ACHN (cell line): Measurements from ENCODE around the gene LCE2A.
"Not testable (repeated sequence)": the region's sequence is repeated elsewhere in the genome, so short reads cannot be mapped to it uniquely, and the experiment has no call there.

Experiments used
- DNase-seq: peaks from one replicate; pipeline ENCODE4 v3.0.0-alpha.2; 2015
- in situ Hi-C: cut with HindIII; loops from 2 replicates; pipeline ENCODE4 v1.10.0; 2017; ENCODE audit warnings: low sequenced_read_pairs, low pct_ligation_motif_present, low pct_unique_long_range_greater_than_20kb

Gene LCE2A, protein sequence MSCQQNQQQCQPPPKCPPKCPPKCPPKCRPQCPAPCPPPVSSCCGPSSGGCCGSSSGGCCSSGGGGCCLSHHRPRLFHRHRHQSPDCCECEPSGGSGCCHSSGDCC

DNA sequence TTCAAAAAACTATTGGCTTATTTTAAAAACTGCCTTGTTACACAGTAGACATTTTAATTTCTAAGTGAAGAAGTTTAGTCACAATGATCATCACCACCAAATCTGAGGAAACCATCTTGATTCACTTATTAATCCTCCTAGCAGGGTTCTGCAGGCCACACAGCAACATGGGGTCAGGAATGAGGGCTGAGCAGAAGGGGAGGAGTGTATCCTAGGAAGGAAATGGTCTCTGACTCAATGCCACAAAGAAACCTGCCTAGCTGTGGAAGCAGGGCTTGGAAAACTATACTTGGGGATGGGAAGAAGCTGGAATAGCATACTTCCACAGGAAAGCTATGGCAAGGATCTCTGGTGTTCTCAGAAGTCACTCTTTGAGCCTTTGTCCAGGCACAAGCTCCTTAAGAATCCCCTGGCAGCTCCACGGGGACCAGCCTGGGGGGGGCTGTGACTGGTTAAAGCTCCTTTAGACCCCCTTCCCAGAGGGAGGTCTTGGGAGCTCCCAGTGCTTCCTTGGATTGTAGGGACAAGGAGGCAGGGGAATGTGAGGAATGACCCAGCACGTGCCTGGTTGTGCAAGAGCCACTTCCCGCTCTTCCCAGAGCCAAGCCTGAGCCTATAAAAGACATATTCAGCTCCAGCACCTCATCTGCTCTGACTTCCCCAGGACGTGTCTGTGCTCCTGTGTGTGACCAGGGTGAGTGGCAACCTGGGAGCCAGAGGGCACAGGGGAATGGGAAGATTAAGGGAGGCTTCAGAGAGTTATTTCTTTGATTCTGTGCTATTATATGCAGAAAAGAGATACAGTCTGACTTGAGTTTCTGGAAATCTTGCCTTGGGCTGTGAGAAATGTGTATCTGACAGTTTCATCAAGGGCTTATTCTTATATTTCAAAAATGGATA is at the start of gene LCE2A:
LCE2A (plus strand) TSS at position 645 of the 900 bp plus-strand sequence. CDS start 557 bp downstream, outside the sequence.
- in situ Hi-C loops, result no loop called here
- DNase-seq, result no peak

DNA sequence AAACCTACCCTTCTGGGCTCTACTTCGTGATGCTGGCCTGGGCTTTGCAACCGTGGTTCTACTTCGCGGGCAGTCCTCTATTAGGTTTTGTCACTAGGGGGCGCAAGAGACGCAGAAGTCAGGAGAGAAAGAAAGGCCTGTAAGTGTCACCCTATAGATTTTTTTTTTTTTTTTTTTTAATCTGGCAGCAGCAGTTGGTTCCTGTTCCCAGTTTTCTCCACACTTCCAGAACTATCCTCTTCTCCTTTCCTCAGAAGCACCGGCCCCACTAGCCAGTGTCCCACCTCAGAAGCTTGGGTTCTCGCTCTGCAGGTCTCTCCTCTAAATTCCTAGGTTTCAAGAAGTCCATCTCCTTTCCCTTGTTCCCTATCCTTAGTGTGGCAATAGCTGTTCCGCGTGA is 44.0 kb upstream of the LCE2A start:
- DNase-seq, result peak; percentile 65
- in situ Hi-C loops, result no loop called here

DNA sequence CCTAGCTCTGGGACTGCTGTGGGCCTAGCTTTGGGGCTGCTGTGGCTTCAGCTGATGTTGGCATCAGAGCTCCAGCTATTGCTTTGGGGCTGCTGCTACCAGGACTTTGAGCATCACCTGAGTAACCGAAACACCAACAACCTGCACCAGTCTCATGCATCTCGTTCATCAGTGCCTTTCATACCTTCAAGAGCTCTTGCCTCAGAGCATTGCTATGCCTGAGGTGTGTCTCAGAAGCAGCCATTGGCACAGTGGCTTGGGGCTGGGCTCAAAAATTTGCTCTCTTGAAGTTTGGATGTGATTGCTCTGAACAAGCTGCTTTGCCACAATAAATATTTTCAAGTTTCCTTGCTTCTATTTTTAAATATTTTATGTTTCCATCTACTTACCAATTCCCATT is 41.7 kb upstream of the LCE2A start:
- DNase-seq, result no peak
- in situ Hi-C loops, result no loop called here

DNA sequence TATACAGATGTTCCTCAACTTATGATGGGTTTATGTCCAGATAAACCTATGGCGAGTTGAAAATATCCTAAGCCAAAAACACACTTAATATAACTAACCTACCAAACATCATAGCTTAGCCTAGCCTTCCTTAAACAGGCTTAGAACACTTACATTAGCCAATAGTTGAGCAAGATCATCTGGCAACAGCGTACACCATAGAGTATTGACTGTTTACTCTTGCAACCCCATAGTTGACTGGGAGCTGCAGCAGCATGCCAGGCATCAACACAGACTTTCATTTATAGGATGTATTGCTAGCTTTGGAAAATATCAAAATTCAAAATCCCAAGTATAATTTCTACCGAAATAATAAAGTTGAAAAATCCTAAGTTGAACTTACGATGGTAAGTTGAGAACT is 40.5 kb upstream of the LCE2A start:
- no peak for DNase-seq
- in situ Hi-C loops, result no loop called here

DNA sequence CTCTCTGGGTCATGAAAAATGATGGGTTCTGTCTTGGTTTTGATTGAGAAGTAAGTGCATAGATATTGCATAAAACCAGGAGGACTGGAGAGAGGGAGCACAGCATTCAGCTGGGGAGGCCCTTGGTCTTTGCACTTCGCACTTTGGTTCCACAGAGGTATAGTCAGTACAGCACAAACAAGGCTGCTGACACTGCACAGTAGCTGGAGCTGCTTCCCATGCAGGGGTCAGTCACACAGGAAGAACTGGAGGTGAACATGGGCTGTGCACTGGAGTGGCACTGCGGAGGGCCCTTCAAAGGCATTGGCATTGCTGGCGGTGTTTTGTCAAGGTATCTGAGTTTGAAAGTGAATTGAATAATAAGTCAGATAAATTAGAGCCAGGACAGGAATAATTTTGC is 39.5 kb upstream of the LCE2A start:
- in situ Hi-C loops, result no loop called here

DNA sequence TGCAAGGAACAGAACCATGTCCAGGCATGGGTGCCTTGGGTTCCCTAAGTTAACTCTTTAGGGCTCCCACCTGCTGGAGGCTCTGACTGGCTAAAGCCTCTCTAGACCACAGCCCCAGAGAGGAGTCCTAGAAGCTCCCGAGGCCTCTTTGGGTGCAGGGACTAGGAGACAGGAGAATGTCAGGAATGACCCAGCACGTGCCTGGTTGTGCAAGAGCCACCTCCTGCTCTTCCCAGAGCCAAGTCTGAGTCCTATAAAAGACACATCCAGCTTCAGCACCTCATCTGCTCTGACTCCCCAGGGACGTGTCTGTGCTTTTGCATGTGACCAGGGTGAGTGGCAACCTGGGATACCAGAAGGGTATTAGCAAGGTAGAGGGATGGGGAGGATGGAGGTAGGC is 35.0 kb upstream of the LCE2A start, which contains the start of gene LCE2D:
LCE2D (plus strand) TSS at position 283 of the 400 bp plus-strand sequence. CDS start 726 bp downstream, outside the sequence.
- in situ Hi-C loops, result no loop called here
- no peak for DNase-seq

More for the DNA sequence above, 39.5 kb upstream of the LCE2A start:
- DNase-seq, result no peak

DNA sequence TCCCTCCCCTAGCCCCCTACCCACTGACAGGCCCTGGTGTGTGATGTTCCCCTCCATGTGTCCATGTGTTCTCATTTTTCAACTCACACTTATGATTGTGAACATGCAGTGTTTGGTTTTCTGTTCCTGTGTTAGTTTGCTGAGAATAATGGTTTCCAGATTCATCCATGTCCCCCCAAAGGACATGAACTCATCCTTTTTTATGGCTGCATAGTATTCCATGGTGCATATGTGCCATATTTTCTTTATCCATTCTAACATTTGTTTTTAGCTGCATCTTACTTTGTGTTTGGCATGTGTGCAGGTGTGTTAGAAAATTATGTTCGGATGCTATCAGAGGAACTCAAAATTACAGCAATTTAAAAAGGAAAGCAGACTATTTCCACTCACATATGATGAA is 32.0 kb upstream of the LCE2A start:
- DNase-seq, in situ Hi-C loops: not testable (repeated sequence)

DNA sequence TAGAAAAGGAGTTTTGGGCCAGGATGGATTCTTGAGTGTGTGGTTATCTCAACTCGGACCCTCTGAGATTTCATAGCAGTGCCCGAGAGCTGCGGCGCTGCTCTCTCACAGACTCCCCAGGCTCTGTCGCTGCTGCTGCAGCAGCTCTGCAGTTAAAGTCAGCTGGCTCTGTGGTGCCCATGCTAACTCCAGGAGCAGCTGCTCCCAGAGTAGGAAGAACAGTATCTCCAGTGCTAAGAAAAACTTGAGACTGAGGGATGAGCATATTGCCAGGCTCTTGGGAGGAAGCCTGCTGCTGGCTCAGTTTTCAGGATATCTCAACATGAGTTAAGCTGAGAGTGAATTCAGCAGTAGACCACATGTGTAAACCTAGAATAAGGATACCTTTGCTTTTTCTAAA is 30.5 kb upstream of the LCE2A start:
- in situ Hi-C loops, result no loop called here
- DNase-seq, result no peak

DNA sequence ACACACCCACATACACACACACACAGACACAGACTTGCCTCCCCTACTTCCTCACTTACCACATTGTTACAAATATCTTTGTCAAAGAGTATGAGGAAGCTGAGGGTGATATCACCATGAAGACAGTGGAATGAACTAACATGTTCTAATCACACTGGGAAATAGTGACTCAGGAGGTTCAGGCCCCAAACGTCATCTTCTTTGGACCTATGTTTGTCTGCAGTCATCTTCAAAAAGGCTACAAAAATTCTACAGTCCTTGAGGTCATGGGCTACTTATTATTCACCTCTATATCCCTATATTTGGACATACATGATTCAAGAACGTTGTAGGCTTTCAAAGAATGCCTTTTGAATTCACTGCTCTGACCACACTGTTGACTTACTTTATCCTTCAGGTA is 25.1 kb upstream of the LCE2A start:
- DNase-seq, result no peak
- in situ Hi-C loops, result no loop called here

DNA sequence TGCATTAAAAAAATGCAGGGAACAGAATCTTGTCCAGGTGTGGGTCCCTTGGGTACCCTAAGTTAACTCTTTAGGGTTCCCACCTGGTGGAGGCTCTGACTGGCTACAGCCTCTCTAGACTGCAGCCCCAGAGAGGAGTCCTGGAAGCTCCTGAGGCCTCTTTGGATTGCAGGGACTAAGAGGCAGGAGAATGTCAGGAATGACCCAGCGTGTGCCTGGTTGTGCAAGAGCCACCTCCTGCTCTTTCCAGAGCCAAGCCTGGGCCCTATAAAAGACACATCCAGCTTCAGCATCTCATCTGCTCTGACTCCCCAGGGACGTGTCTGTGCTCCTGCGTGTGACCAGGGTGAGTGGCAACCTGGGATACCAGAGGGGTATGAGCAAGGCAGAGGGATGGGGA is 23.2 kb upstream of the LCE2A start, which contains the start of gene LCE2C:
LCE2C (plus strand) TSS at position 297 of the 400 bp plus-strand sequence. CDS start 737 bp downstream, outside the sequence.
- in situ Hi-C loops, DNase-seq: not testable (repeated sequence)

DNA sequence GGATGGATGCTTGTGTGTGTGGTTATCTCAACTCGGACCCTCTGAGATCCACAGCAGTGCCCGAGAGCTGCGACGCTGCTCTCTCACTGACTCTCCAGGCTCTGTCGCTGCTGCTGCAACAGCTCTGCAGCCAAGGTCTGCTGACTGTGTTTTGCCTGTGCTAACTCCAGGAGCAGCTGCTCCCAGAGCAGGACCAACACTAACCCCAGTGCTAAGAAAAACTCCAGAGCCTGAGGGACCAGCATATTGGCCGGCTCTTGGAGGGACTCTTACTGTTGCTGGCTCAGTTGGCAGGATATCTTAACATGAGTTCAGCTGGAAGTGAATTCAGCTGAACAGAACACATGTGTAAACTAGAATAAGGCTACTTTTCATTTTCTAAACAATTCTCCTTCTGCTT is 18.7 kb upstream of the LCE2A start:
- in situ Hi-C loops, result no loop called here
- no peak for DNase-seq

DNA sequence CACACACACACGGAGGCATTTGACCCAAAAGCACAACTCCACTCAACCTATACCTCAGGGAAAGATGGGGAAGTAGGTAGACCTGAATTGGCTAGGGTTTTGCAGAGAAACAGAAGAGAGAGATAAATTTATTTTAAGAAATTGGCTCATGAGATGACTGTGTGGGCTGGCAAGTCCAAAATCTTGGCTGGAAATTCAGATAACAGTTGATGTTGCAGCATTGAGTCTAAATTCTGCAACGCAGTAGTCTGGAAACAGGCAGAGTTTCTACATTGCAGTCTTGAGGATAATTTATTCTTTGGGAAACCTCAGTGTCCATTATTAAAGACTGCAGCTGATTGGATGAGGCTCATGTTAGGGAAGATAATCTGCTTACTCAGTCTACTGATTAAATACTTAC is 16.5 kb upstream of the LCE2A start:
- in situ Hi-C loops, result no loop called here
- DNase-seq, result no peak

DNA sequence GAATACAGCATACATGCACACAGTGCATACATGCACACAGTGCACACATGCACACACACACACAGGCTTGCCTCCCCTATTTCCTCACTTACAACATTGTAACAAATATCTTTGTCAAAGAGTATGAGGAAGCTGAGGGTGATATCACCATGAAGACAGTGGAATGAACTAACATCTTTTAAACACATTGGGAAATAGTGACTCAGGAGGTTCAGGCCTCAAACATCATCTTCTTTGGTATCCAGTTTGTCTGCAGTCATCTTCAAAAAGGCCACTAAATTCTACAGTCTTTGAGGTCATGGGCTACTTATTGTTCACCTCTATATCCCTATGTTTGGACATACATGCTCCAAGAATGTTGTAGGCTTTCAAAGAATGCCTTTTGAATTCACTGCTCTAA is 14.3 kb upstream of the LCE2A start:
- DNase-seq, result no peak
- in situ Hi-C loops, result no loop called here

DNA sequence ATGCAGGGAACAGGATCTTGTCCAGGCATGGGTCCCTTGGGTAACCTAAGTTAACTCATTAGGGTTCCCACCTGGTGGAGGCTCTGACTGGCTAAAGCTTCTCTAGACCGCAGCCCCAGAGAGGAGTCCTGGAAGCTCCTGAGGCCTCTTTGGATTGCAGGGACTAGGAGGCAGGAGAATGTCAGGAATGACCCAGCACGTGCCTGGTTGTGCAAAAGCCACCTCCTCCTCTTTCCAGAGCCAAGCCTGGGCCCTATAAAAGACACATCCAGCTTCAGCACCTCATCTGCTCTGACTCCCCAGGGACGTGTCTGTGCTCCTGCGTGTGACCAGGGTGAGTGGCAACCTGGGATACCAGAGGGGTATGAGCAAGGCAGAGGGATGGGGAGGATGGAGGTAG is 12.3 kb upstream of the LCE2A start, which contains the start of gene LCE2B:
LCE2B (plus strand) TSS at position 301 of the 400 bp plus-strand sequence. CDS start 721 bp downstream, outside the sequence.
- DNase-seq, in situ Hi-C loops: not testable (repeated sequence)

DNA sequence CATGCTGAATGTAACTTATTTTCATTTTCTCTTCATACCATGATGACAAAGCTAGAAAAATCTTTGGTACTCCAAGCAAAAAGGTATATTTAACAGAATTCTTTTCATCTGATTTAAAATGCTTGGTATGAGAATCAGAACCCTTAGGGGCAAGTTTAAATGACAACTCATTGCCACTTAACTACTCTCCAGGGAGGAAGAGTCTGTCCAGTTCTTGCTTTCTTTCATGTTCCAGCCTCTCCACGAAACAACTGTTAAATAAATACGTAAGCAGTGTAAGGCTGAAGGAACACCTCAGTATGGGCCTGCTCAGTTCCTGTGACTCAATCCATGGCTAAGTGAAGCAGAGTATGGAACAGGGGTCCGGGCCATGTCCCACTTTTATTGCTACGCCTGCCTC is 1.6 kb downstream of the LCE2A start:
- in situ Hi-C loops, result no loop called here
- no peak for DNase-seq

DNA sequence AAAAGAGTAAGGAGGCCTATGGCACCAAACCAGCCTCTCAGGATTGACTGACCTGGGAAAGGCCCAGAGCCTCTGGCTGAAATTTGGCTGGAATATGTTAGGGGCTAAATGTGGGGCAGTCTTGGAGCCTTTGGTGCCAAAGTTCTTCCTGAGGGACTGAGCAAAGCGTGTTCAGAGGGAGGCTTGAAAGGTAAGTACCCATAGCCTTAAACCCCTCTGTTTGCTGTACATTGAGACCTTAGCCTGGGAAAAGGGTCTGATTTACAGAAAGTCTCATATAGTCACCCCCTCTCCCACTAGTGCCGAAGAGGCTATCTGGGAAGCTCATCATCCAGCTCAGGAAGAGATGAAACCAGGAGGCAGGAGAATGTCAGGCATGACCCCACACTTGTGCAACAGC is 9.7 kb downstream of the LCE2A start, which contains the start of gene LCE4A:
LCE4A (plus strand) TSS at position 301 of the 400 bp plus-strand sequence. CDS start 916 bp downstream, outside the sequence.
- no peak for DNase-seq
- in situ Hi-C loops, result no loop called here

DNA sequence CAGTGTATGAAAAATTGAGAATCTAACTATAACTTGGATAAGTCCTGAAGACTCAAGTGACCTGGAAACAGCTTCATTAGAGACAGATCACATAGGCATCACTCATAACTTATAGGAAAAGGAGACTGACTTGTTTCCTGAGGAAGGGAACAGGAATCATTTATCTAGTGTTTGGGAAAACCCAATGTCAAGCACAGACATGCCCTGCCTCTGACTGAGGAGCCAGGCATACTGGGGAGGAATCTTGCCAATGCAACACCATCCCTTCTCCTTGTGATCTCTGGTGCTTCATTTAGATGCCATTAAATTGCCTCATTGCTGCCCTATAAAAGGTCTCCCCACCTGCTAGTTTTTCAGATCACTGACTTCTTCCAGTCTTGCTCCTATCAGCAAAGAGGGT is 20.1 kb downstream of the LCE2A start:
- DNase-seq, result no peak
- in situ Hi-C loops, result no loop called here

DNA sequence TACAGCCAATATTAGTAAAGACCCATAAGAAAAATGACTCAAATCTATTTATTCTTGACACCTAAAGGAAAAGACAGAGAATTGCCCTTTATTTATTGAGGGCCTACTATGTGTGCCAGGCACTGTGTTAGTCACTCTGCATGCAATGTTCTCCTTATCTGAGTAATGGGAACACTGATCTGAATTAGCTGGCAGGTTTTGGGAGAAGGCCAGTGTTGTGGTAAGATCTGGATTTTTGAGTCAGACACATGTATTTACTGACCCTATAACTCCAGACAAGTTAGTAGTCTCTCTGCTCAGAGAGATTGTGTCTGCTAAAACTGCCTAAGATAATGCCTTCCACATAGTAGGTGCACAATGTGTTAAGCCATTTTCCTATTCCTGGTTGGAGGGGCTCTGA is 27.1 kb downstream of the LCE2A start:
- DNase-seq, result no peak
- in situ Hi-C loops, result no loop called here

DNA sequence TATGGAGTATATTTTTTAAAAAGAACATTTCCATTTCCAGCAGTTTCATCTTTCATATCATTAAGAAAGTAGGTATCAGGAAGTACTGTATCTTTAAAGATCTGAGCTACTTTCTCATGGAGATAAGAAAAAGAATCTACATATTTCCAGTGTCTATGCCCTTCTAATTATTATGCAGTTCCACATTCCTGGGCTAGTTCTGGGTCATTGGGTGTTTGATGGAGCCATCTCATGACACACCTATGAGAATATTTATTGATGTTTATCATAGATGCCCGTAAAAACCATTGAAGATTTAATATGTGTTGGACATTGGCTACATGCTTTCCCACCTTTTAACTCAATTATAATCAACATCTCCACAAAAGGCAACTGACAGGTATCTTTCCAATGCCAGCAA is 30.8 kb downstream of the LCE2A start:
- no peak for DNase-seq
- in situ Hi-C loops, result no loop called here

DNA sequence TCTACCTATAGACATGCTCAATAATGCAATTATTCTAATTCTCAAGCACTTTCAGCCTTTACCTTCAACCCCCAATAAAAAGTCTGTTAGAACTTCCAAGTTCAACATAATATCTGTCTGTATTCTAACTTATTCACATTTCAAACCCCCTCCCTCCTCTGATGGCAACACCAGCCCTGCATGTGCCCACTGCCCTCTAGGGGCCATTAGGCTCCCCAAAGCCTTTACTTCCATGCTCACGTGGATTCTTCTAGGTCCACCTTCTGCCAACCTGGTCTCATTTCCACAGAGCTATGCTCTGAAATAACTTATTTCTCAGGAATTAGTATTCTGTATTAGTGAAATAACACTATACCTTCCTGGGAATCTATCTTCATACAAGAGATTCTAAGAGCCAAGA is 37.5 kb downstream of the LCE2A start:
- peak; percentile 20 for DNase-seq
- in situ Hi-C loops, result no loop called here
